Kidney capillary endothelial cell (primary cell): ENCODE measurements around the gene ATP5F1D.
A peak's percentile ranks its signal among the peaks of the same experiment; 100 is the strongest.

Source experiments
- DNase-seq: peaks from one replicate; pipeline ENCODE4 v3.0.0-alpha.2; 2018; ENCODE audit warnings: low spot score

The ATP5F1D gene

DNA sequence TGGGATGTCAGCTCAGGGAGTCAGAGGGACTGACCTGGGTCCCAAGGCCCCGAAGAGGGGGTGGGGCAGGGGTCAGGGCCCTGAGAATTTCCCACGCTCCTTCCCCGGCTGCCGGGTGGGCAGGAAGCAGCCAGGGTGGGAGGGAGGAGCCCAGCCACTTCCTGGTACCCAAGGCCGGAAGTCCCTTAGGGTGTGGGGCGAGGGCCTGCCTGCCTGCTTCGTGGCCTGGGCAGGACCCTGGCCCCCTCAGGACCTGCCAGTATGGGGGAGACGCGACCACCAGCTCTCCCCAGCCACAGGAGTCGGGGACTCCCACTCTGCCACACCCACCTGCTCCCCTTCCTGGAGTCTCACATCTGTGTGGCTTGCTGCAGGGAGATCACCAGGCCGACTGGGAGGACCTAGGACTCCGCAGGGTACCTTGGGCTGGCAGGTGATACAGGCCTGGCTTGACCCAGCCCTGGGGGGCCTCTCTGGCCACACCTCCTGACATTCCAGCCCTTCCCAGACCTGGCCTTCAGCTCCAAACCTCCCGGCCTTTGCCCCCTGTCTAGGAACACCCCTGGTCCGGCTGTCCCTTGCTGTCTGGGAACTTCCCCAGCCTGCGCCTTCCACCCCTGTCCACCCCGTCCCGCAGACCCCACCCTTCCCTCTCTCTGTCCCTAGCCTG is 17.8 kb downstream of the ATP5F1D start:
- DNase-seq: peak; percentile 78

DNA sequence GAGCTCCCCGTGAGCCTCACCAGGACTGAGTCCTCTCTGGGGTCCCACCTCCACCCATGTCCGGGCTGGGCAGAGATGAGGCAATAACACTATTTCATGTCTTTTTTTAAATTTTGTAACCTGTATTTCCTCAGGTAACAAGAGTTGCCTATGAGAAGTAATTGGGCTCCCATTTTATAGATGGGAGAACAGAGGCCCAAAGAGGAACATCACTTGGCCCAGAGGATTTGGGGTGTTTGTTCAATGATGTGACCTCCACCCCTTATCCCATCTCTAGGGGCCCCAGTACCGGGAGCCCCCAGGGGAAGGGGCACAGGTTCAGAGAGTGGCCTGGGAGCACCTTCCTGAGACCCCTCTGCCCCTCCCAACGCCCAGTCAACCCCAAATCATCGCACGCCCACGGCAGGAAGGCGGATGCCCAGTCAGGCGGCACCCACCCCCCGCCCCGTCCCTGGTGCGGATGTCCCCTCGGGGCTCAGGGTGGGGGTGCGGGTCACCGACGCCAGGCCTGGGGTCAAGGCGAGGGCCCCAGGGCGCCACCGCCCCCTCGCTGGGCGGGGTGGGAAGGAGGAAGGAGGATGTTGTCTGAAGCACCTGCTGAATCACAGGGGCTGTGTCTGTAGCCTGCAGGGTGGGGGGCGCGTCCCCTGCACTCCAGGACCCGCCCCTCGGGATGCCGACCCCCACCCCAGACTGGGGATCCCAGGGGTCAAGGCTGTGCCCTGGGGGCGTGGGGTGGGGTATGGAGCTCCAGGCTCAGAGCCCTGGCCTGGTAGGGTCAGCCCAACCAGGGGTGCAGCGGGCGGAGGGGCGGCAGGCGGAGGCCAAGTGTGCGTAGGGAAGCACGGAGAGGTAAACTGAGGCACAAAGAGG is 18.6 kb downstream of the ATP5F1D start:
- peak; percentile 83 for DNase-seq

DNA sequence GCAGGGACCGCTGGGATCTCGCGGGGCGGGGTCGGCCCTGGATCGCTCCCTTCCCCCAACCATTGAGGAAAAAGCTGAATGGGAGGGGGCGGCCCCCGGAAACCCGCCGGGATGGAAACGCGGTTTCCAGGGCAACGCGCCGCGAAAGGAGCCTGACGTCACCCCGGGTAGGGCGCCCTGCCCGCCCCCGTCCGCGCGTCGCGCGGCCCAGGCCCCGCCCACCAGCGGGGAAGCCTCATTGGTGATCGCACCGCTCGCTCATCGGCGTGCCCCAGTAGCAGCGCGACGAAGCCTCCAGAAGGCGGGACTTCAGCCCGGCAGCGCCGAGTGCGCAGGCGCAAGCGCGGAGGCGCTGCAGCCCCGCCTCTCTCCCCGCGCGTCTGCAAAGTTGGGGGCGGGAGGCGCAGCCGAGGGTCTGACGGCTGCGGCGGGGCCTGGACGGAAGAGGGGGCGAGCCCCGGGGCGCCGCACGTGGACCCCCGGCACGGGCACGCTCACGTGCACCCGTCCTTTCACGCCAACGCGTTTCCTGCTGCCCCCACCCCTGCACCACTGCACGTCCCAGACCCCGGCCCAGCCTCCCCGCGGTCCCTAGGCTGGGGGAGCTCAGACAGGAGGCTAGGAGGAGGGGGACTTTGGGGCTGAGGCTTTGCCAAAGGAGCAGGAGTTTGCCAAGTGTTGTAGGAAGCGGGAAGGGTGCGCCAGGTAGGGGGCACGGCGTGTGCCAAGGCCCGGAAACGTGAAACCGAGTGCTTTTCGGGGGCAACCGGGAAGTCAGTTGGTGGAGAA is 19.4 kb downstream of the ATP5F1D start:
- DNase-seq: peak; percentile 97

DNA sequence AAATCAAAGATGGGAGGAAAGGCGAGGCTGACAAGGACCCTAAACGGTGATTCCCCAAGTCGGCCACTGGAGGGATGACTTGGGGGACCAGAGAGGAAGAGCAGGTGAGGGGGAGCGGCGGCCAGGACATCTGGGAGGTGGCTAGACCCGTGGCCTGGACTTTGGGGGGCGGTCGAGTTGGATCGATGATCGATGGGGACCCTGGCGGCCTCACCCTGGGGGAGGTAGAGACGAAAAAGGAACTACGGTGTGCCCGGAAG is 19.9 kb downstream of the ATP5F1D start:
- DNase-seq: no peak

DNA sequence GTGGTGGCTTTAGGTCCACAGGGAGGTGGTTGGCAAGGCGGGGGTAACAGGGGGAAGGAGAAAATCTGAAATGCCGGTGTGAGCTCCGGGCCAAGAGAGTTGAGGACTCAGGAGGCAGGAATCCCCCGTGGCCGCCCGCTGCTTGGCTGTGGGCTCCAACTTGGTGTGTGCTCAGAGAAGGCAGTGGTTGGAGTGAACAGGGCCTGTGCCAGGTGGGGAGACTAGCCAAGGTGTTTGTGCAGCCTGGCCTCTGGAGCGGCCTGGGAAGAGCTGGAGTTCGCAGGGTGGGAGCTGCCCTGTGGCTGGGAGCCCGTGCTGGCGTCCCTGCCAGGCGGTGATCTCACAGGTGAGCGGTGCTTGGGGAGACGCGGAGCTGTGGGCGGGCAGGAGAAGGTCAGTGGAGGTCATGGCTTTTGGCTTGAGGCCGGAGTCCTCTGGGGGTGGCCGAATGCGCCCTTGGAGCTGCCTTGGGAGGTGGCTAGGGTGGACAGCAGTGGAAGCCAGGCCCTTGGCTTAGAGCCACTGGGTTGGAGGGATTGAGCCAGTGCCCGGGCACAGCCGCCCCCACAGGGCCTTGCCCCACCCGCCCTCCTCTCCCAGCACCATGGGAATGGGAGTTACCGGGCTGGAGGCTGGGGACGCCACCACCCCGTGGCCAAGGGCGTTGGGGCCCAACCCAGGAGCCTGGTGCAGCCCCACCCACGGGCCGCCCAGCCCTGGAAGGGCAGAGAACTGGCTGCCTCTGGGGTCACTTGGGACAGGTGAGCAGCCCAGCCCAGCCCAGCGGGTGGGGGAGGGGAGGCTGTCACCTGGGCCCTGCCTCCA is 20.5 kb downstream of the ATP5F1D start:
- no peak for DNase-seq

DNA sequence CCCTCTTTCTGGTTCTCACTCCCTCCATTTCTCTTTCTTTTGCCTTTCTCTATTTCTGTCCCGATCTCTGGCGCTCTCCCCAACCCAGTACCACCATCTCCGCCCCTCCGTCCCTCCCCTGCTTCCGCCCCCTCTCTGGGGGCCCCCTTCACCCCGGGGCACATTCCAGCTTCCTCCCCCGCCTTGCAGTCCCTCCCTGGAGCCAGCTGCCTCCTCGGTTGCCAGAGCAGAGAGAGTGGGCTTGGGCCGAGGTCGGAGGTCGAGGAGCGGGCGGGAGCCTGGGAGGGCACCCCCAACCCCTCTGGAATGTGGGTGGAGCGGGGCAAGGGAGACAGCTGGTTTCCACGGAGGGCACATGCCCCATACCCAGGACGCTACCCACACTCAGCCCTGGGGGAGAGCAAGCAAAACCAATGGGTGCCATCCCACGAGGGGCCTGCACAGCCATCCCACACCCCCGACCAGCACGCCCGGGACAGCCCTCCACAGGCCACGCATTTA is 21.1 kb downstream of the ATP5F1D start:
- DNase-seq: no peak

DNA sequence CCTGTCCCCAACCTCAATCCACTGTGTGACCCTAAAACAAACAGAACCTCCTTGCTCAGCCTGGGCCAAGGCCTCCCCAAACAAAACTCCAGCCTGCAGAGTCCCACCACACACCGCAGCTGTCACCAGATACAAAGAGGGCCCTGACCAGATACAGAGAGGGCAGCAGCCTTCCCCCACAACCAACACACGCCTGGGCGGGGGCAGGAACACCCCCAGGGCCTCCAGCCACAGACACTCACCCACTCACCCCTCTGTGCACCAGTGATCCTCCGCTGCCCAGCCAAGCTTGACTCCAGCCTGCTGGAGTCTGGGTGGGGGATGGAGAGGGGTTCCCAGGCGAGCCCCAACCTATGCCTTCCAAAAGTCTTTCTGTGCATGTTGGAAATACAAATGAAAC is 21.6 kb downstream of the ATP5F1D start:
- DNase-seq: no peak

DNA sequence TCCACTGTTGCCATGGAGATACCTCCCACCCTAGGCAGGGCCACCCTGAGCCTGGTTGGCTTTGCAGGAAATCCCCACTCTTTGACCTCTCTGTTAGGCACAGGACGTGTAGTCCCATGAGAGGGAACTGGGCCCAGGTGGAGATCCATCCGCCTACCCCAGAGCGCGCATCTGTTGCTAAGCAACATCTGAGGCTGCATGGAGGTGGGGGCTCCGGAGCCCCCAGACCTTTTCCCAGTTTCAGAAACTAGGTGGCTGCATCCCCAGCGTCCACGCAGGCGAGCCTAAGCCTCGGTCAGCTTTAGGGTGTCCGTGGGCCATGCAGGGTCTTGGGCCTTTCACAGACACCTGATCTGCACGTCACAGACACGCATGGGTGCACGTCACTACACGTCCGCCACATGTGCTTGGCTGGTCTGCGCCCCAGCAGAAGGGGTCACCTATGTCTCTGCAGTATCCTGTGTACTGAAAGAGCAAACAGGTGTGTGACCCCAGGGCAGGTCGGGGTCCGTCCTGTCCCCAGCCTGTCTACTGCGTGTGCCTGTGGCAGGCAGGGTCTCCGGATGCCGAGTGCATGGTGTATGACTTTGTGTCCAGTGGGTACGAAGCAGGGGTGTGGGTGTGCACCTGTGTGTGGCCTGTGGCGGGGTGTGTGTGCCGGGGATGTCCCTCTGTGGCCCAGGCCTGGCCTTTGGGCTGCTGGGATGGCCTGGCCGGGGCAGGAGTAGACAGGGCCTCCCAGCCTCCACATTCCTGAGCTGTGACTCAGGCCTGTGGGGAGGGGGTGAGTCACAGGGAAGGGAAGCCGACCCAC is 23.5 kb downstream of the ATP5F1D start:
- DNase-seq: peak; percentile 89

DNA sequence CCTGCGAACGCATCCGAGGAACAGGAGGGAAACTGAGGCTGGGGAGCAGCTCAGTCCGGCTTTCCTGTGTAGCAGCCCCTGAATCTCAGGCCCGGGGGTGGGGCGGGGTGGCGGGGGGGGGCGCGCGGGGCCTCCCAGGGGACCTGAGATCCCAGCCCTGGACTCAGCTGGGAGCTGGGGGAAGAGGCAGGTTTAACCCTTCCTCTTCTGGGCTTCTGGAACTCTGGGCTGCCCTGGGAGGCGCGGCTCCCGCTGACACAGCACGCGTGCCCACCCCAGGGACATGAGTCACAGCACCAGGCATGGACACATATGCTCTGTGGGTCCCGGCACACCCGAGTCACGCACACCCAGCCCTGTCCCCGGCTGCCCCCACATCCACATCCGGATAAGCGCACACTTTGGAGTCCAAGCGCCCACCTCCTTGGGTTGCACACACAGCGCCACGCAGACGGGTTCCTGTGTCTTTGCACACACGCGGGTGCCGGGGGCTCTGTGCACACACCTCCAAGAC is 24.1 kb downstream of the ATP5F1D start:
- DNase-seq: peak; percentile 85

DNA sequence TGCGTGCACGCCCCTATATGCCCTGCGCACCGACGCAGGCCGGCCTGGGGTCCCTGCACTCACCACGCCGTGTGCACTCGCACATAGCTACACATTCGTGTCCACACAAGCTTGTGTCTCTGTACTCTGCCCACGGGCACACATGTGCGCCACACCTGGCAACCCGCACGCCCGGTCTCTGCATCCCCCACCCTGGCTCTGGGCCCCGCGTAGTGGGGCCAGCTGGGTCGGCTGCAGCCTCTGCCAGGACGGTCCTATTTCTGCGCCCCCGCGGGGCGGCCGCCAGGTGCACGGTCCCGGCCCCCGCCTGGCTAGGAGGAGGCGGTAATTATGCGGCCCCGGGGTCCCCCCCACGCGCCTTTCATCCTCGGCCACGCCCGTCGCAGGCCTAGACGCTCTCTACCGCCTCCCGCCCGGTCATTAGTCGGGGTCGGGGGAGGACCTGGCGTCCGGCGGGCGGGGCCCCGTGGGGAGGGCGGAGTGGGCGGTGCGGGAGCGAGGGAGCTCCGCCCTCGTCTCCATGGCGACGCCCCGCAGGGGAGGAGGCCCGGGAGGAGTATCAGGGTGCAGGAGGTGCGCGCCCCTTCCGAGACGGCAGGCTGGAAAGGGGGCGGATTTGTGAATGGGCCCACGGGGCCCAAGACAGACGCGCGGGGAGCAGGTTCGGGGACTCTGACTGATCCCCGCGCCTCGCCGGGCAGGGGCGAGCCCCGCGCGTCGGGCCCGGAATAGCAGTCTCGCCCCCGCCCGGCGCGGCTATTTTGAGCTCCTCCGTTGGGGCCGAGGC is 24.8 kb downstream of the ATP5F1D start:
- DNase-seq: peak; percentile 89

DNA sequence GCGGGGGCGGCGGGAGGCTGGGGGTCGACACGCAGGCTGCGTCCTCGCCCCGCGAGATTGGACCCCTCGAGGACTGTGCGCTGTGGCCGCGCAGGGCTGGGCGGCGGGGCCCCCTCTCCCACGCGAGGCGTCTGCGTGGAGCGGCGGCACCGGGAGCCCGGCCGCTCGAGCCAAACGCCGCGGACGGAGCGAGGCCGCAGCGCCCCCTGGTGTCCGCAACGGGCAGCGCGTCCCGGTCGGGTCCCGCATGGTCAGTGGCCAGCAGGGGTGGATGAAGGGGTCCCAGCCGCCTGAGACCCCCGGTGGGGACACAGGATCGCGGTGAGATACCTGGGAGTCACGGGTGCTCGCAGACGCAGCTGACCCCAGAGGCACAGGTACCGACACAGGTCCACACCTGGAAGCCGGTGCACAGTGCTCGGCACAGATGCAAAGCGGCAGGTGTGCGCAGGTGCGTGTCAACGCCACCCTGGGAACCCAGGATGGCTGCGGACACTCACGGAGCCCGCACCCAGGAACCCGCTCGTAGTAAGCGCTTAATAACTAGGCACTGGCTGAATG is 25.4 kb downstream of the ATP5F1D start:
- DNase-seq: no peak

DNA sequence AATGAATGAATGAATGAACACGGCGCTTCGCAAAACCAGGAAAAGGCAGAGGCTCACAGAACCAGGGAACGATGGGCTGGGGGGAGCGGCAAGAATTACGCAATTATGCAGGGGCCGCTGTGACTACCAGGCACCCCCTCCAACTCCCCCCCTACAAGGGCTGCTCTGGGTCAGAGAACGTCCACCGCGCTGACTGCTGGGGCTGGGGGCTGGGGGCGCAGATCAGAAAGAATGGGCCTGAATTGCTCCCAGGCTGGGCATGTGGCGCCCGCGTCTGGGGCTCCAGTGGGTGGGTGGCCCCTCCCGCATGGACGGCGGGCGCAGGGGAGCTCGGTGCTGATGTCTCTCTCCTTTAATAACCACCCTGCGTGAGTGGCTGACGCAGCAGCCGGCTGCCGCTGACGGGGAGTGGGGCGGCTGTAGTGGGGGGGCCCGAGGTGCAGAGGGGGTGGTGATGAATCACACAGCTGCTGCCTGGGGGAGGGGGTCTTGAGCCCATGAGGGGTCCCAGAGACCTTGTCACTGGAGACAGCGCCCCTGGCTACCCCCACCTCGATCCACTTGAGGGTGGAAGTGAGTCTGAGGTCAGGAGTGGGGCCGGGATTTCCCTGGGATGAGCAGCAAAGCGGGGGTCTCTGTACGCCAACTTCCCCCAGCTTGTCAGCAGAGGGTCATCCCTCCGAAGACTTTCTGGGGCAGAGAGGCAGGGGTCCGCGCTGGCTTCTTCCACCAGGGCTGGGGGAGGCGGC is 26.1 kb downstream of the ATP5F1D start:
- no peak for DNase-seq

DNA sequence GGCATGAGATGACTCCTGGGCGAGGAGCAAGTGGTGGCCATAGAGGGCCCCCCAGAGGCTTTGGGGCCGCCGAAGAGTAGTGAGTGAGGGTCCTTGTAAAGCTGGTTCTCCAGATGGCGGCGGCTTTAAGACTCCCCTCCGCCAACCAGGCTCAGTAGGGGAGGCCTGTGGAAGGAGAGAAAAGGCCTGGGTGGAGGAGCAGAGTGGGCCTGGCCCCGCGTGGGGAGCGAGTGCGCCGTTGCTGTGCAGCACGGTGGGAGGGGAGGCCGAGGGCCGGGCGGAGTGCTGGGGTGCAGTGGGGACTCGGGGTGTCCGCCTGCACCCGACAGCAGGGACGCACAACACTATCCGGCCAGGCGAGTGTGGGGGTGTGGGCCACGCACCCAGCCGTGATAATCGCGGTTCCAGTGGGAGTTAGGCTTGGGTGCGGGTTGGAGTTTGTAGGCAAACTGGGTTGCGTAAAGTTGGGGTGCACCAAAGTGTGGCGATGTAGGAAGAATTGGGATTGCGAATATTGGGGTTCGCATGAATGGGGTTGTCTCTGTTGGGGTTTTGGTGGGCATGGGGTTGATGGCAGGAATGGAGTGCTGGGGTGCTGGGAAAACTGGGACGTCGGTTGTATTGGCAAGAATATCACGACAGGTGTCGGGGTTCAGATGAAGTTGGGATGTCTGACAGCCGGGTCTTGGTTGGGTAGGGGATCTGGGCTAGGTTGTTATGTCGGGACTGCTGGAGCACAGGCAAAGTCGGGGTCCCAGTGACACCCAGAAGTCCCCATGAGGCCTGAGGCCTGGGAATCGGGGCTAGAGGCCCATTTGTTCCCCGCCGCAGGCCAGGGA is 26.9 kb downstream of the ATP5F1D start:
- DNase-seq: no peak

DNA sequence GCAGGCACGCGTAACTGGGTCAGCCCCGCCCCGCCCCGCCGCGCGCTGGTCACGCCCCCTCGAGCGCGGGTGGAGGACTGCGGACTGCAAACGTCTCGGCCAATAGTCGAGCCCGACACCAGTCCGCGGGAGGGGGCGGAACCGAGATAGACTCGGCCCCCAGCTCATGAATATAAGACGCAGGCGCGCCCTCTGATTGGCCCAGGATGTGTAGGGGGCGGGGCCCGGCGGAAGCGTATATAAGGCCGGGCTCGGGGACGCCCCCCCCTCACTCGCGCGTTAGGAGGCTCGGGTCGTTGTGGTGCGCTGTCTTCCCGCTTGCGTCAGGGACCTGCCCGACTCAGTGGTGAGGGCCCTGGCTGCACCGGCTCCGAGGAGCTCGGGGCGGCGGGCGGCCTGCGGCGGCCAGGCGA is 27.5 kb downstream of the ATP5F1D start, which contains the start of gene CIRBP:
CIRBP (plus strand) TSS at position 268 of the 413 bp plus-strand sequence. CDS start 1,602 bp downstream, outside the sequence.
- peak; percentile 97 for DNase-seq

DNA sequence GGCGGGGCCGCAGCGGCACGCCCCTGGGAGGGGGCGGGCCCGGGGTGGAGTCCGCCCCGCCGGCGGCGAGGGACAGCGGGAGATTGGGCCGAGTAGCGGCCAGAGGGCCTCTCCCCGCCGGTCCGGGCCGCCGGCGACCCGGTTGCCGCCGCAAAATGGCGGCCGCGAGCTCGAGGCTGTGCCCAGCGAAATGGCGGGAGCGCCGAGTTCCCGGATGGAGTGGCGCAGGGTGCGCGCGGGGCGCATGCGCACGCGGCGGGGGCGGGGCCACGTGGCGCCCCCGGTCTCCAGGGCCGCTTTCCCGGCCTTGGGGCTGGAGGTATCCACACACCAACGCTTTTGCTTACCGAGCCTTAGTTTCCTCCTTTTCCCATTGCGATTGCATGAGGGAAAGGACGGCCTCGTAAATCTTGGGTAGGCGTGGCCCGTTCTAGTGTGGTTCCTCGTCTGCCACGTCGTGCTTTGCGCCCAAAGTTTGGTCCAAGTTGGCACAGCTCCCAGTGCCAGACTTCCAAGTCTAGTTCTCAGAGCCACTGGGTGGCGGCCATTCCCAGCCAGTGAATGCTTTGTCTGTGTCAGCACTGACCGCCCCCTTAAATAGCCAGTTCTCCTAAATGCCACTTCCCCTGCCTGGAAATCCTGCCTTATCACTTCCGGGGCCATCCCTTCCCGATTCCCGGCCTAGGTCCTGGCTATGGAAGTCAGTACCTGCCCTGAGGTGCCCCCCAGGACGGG is 28.1 kb downstream of the ATP5F1D start:
- DNase-seq: peak; percentile 77

DNA sequence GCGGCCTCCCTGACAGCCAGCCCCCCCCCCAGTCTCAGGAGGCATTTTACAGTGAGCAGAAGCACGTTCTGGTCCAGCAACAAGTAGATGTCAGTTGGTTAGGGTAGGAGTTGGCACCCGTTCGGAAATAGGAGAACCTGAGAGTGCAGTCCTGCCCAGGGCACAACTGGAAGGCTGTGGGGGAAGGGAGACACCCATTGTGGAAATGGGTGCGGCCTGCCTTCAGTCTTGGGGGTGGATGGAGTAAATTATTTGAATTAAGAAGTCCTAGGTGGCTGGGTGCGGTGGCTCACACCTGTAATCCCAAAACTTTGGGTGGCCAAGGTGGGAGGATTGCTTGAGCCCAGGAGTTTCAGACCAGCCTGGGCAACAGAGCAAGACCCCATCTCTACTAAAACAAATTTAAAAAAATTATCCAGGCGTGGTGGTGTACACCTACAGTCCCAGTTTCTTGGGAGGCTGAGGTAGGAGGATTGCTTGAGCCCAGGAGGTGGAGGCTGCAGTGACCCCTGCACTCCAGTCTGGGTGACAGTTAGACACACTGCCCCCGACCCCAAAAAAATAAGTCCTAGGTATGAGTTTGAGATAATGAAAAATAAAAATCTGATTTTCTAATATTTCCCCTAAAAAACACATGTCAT is 28.8 kb downstream of the ATP5F1D start:
- DNase-seq: no peak
